Subcutaneous abdominal adipose tissue (tissue), 5 donors: Measurements from ENCODE around the gene ALG1.
"Not testable (repeated sequence)": the region's sequence is repeated elsewhere in the genome, so short reads cannot be mapped to it uniquely, and the experiment has no call there.

Experiments used
- H3K27ac ChIP-seq: one replicate; pipeline ENCODE4 v1.7.0; 2013; ENCODE audit warnings: low read depth, mild to moderate bottlenecking, inconsistent platforms, low read length, moderate library complexity
- H3K27me3 ChIP-seq, 5 donors: one replicate each; pipeline ENCODE4 v1.7.0; 2013; ENCODE audit warnings: low read length in 5 of 5, inconsistent platforms in 1 of 5; ENCODE audit not compliant: control insufficient read depth in 5 of 5, insufficient read depth in 4 of 5
- H3K36me3 ChIP-seq, 5 donors: one replicate each; pipeline ENCODE4 v1.7.0; 2013; ENCODE audit warnings: low read length in 5 of 5; ENCODE audit not compliant: control insufficient read depth in 5 of 5, insufficient read depth in 5 of 5
- H3K4me1 ChIP-seq, 5 donors: one replicate each; pipeline ENCODE4 v1.7.0; 2013; ENCODE audit warnings: low read length in 5 of 5, mild to moderate bottlenecking in 3 of 5, moderate library complexity in 1 of 5; ENCODE audit not compliant: control insufficient read depth in 5 of 5, insufficient read depth in 5 of 5
- H3K4me3 ChIP-seq, 5 donors: one replicate each; pipeline ENCODE4 v1.7.0; 2013; ENCODE audit warnings: low read length in 5 of 5, low read depth in 1 of 5
- H3K9ac ChIP-seq, 5 donors: one replicate each; pipeline ENCODE4 v1.7.0; 2013; ENCODE audit warnings: low read length in 5 of 5, mild to moderate bottlenecking in 4 of 5, moderate library complexity in 3 of 5
- H3K9me3 ChIP-seq, 5 donors: one replicate each; pipeline ENCODE4 v1.7.0; 2013; ENCODE audit warnings: low read length in 5 of 5; ENCODE audit not compliant: control insufficient read depth in 5 of 5
- donor health status: healthy.
- donor health status: healthy.
- donor health status: healthy.
- donor health status: healthy.
- donor health status: healthy.

Gene ALG1

DNA sequence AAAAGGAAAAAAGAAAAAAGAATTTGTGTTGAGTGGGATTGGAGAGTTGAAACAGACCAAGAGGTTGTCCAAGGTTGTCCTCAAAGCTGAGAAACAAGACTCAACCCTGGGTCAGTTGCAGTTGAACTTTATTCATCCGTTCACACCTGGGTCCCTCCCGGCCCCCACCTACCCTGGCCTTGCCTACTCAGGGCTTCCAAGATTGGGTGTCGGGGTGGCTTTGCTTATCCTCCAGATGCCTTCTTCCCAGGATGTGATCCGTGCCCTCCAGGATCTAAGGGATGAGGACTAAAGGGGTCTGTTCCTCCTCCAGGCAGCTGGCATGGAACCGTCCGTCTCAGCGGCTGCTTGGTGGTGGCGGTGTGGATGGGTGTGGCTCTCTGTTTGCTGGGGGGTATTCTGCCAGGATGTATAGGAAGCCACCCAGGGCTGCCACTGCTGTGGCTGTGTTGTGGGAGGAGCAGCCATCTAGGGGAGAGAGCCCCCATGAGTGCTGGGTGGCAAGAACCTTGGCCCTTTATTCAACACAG is 27.6 kb upstream of the ALG1 start:
- H3K4me3 ChIP-seq, result no peak overlapping the region
- H3K27ac ChIP-seq, result no peak overlapping the region
- peaks cover 0 to 6% (median 0%) of the 10 kb centered on the region in 5 donors for H3K4me1 ChIP-seq
- no peak overlapping the region for H3K9ac ChIP-seq
- no peaks in the 10 kb centered on the region for H3K27me3 ChIP-seq
- peaks cover 0 to 6% (median 4%) of the 10 kb centered on the region in 5 donors for H3K36me3 ChIP-seq
- H3K9me3 ChIP-seq, result no peaks in the 10 kb centered on the region

DNA sequence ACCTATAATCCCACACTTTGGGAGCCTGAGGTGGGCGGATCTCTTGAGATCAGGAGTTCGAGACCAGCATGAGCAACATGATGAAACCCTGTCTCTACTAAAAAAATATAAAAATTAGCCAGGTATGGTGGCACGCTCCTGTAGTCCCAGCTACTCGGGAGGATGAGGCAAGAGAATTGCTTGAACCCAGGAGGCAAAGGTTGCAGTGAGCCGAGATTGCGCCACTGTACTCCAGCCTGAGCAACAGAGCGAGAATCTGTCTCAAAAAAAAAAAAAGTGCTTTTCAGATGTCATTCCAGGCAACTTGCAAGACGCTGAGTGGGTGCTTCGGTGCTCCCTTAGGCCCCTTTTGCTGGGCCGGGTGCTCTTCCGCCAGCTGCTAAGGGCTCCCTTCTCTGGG is 27.1 kb upstream of the ALG1 start:
- not testable (repeated sequence) for H3K27ac ChIP-seq, H3K4me1 ChIP-seq, H3K4me3 ChIP-seq, H3K27me3 ChIP-seq, H3K9ac ChIP-seq, H3K36me3 ChIP-seq, H3K9me3 ChIP-seq

DNA sequence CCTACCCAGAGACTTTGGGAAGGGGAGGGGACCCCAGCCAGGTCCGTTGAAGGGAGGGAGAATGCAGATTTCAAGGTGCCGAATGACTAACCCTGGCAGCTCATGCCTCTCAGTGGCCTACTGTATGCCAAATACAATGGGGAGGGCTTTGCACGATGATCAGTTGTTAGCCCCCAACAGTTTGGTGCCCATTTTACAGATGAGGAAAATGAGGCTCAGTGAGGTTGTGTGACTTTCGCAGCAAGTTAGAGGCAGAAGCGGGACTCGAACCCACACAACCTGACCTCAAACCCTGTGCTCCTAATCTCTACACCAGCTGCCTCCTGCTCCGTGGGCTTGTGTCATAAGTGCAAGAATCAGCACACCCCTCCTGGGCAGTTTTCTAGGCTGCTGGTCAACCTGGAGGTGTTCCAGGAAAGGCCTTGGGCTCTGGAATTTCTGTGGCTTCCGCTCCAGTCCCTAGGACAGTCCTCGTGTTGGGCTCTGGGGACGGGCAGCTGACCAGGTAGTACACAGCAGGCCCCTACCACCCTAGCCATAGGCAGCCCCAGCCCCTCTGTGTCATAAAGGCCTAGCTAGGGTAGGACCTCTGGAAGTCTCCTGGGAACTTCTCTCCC is 26.0 kb upstream of the ALG1 start:
- H3K4me1 ChIP-seq, result peaks cover 0 to 6% (median 0%) of the 10 kb centered on the region in 5 donors
- no peak overlapping the region for H3K27ac ChIP-seq
- no peaks in the 10 kb centered on the region for H3K9me3 ChIP-seq
- peaks cover 0 to 6% (median 4%) of the 10 kb centered on the region in 5 donors for H3K36me3 ChIP-seq
- no peak overlapping the region for H3K9ac ChIP-seq
- no peak overlapping the region for H3K4me3 ChIP-seq
- no peaks in the 10 kb centered on the region for H3K27me3 ChIP-seq

DNA sequence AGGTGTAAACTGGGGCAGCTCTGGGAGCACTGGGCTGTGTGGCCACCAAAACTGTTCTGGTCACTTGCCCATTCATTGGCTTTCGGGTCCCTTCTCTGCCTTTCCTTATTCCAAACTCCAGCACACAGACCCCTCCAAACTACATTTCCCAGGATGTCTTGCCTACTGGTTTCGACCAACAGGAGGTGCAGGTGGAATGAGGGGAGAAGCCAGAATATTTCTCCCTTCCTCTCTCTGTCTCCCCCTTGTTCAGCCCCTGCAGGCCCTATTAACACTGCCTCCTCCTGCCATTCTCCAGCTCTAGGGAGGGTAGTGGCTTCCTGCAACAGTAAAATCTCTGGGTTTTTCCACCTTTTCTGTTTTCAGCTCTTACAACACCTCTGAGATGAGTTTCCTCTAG is 24.7 kb upstream of the ALG1 start:
- no peaks in the 10 kb centered on the region for H3K9me3 ChIP-seq
- no peaks in the 10 kb centered on the region for H3K27me3 ChIP-seq
- H3K27ac ChIP-seq, result no peak overlapping the region
- H3K36me3 ChIP-seq, result peaks cover 0 to 6% (median 4%) of the 10 kb centered on the region in 5 donors
- H3K4me1 ChIP-seq, result no peaks in the 10 kb centered on the region
- H3K4me3 ChIP-seq, result no peak overlapping the region
- no peak overlapping the region for H3K9ac ChIP-seq

DNA sequence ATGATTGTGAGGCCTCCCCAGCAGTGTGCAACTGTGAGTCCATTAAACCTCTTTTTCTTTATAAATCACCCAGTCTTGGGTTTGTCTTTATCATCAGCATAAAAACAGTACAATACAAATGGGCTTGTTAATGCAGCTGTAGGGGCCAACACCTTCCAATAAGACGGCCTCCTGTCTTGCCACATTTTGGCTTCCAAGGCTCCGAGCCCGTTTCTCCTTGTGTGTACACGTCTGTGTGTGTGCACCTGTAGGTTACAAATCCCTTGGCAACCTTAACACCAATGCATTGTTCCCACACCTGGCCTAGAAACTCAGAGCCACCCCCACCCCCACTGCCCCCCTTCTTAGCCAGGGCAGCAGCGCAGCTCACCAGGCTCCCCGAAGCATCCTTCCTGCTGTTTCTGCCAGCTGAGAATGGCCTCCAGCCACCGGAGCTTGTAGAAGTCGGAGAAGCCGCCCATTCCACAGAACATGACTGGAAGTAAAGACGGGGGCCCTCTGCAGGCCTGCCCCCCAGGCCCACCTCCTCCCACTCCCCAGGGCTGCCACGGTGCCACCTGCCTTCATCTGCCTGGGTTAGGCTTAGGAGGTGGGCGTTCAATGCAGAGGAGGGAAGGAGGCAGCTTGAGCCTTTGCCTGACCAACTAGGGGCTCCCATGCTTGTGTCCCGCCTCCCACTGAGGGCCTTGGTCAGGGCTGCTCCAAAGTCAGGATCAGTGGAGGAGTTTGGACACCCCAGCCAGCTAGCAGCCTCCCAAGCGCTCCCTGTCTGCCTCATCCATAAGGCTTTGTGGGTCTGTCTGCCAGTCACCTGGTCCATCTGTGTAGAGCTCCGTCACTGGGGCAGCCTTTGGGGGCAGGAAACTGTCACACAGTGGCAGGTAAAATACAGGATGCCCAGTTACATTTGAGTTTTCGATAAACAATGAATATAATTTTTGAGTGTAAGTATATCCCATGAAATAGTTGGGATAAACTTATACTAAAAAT is 16.5 kb upstream of the ALG1 start:
- H3K27me3 ChIP-seq, result no peaks in the 10 kb centered on the region
- no peak overlapping the region for H3K9ac ChIP-seq
- no peak overlapping the region for H3K4me3 ChIP-seq
- no peak overlapping the region for H3K27ac ChIP-seq
- H3K4me1 ChIP-seq, result peaks cover 0 to 5% (median 0%) of the 10 kb centered on the region in 5 donors
- H3K9me3 ChIP-seq, result no peaks in the 10 kb centered on the region
- peaks cover 0 to 14% (median 0%) of the 10 kb centered on the region in 5 donors for H3K36me3 ChIP-seq

DNA sequence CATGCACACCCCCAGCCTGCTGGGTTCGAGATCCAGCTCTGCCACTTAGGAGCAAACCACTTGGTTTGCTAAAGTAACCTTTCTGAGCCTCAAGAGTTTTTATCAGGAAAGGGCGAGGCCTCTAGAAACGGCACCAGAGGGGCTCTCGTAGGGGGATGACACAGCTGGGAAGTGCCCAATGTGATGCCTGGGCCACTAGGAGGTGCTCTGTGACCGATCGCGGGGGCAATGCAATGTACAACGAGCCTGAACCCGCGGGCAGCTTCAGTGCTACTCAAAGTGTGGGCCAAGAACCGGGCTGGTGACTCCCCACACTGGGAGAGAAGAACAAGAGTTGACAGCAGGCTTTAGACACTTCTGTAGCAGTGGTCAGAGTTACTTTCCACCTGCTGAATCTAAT is 15.3 kb upstream of the ALG1 start:
- Histone ChIP-seq H3K4me3 (no peak overlapping the region), H3K27me3 (no peaks in the 10 kb centered on the region), H3K27ac (no peak overlapping the region), H3K36me3 (peaks cover 0 to 14% (median 0%) of the 10 kb centered on the region in 5 donors), H3K9me3 (no peaks in the 10 kb centered on the region), H3K4me1 (peaks cover 0 to 5% (median 0%) of the 10 kb centered on the region in 5 donors), H3K9ac (no peak overlapping the region)

DNA sequence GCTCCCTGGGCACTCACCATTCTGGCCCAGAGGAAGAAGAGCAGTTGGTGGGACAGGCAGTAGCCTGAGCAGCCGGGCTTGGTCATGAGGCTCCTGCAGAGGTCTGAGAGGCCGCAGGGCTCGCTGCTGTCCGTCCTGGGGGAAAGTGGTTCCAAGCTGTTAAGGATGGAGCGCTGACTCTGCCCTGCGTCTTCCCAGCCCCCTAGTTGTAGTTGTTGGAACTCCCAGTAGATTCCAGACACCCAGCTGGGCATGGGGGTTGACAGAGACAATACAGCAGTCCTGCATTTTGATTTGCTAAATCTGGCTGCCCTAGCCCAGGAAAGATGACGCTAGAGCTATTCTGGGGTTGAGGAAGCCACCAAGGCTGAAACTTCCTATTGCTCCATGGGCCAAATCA is 13.2 kb upstream of the ALG1 start:
- Histone ChIP-seq H3K4me1 (peaks cover 0 to 5% (median 0%) of the 10 kb centered on the region in 5 donors), H3K9me3 (no peaks in the 10 kb centered on the region), H3K36me3 (peaks cover 0 to 14% (median 0%) of the 10 kb centered on the region in 5 donors), H3K9ac (no peak overlapping the region), H3K27ac (no peak overlapping the region), H3K27me3 (no peaks in the 10 kb centered on the region), H3K4me3 (no peak overlapping the region)

DNA sequence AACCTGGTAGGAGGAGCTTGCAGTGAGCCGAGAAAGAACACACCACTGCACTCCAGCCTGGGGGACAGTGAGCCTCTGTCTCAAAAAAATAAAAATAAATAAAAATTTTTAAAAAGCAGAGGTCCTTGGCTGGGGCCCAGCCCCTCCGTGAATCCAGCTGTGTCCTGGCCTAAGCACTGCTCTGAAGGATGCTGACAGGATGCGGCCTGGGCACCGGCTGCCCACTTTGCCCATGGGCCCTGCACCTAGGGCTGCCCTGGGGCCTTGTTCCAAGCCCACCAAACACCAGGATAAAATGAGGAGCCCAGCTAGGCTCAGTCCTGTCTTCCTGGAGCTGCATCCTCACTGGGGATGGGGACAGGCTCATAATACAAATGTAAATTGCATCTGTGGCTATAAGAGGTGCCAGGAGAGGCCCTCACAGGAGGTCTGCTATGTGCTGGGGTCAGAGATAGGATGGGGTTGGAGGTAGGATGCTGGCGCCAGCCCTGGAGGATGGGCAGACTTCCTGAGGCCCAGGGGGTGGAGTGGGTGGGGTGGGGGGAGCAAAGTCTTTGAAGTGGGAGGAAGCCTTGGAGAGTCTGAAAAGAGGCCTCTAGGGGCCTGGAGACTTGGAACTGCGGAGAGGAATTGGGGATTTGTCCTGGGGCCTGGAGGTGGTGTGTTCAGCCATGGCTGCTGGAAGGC is 12.1 kb upstream of the ALG1 start:
- H3K4me3 ChIP-seq, result no peak overlapping the region
- H3K27ac ChIP-seq, result no peak overlapping the region
- H3K9ac ChIP-seq, result no peak overlapping the region
- H3K27me3 ChIP-seq, result no peaks in the 10 kb centered on the region
- H3K36me3 ChIP-seq, result peaks cover 0 to 10% (median 0%) of the 10 kb centered on the region in 5 donors
- H3K4me1 ChIP-seq, result peaks cover 0 to 5% (median 0%) of the 10 kb centered on the region in 5 donors
- no peaks in the 10 kb centered on the region for H3K9me3 ChIP-seq

DNA sequence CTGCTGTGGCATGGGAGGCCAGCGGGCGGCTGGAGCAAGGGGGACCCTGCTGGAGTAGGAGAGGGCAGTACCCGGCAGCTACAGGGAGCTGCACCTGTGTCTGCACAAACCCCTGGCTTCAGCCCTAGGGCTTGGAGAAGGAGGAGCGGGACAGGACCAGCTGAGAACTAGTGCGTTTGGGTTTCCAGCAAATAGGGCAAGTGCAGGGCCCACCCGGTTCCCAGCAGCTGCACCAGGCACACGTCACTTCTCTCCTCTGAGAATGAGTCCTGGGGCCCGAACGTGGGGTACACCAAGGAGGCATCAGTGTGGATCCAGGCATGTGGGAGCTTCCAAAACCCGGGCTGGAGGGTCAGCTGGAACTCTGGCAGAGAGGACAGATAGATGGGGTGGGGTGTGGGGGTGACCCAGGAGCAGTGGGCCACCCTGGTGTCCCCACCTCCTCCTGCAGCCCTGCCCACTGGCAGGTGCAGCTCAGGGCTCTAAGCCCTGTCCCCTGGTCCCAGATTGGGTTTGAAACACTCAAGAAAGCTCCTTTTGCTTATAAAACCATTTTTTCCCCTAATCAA is 11.5 kb upstream of the ALG1 start:
- Histone ChIP-seq H3K9ac (no peak overlapping the region), H3K9me3 (no peaks in the 10 kb centered on the region), H3K36me3 (peaks cover 0 to 3% (median 0%) of the 10 kb centered on the region in 5 donors), H3K4me3 (no peak overlapping the region), H3K27me3 (no peaks in the 10 kb centered on the region), H3K4me1 (peaks cover 0 to 11% (median 4%) of the 10 kb centered on the region in 5 donors), H3K27ac (no peak overlapping the region)
